Colonic mucosa (tissue), 4 donors: ENCODE data around the gene SGSM1. TPM values are rescaled to one million over a fixed set of nuclear protein-coding genes. Genes with fewer than 3 reads are reported as not detected.

Experiments
- DNase-seq: peaks from one replicate; pipeline ENCODE4 v3.0.0-alpha.2; 2020
- H3K27ac ChIP-seq: fragments of 200-600 bp; one replicate; pipeline ENCODE4 v1.8.0; 2021
- H3K27me3 ChIP-seq: fragments of 200-600 bp; one replicate; pipeline ENCODE4 v1.8.0; 2021
- H3K36me3 ChIP-seq: fragments of 200-600 bp; one replicate; pipeline ENCODE4 v1.8.0; 2021
- H3K4me1 ChIP-seq: fragments of 200-600 bp; one replicate; pipeline ENCODE4 v1.8.0; 2021; ENCODE audit warnings: mild to moderate bottlenecking
- H3K4me3 ChIP-seq: fragments of 200-600 bp; one replicate; pipeline ENCODE4 v1.8.0; 2021
- H3K9ac ChIP-seq, 2 donors: one replicate each; pipeline ENCODE4 v1.7.0; 2013; ENCODE audit warnings: control low read depth in 2 of 2, low read depth in 2 of 2, low read length in 2 of 2
- H3K9me3 ChIP-seq: fragments of 200-600 bp; one replicate; pipeline ENCODE4 v1.8.0; 2021
- CTCF ChIP-seq: fragments of 200-600 bp; IDR thresholded peaks from one replicate; pipeline ENCODE4 v1.8.0; 2022; ENCODE audit warnings: antibody characterized with exemption, mild to moderate bottlenecking
- intact Hi-C: fragments of 100-400 bp; cut with DNase I; formaldehyde crosslinking; loops from one replicate; pipeline ENCODE4 v1.14.1; 2022
- total RNA-seq, 2 donors: library from RNA; stranded (reverse); fragmentation: NEBNext Ultra II Directional in 1 of 2; extraction: Animal tissue kit (Norgen Biotek cat#: 25700) in 1 of 2; gene quantifications; one replicate each; pipeline ENCODE4 v1.2.1, GENCODE V29; 2021
- donor health status: healthy.
- donor health status: DM: no; HTN: no; CAD: no.
- donor health status: DM: no; HTN: no; CAD: no.

Gene SGSM1
- total RNA-seq, 2 donors from 2014 or later, result 3.3 to 3.9 TPM

GRCh38 chr22:24954114-24954463 lies 148.1 kb downstream of the SGSM1 start:
- H3K4me3 ChIP-seq, result peak overlapping the region; percentile 67
- DNase-seq, result no peak
- intact Hi-C loops, result loop anchor here (5.0 kb wide), 1 partner anchor 38 kb away; no protein-coding TSS in a partner anchor
- H3K27ac ChIP-seq, result peak overlapping the region; percentile 89
- no peaks in the 10 kb centered on the region for H3K36me3 ChIP-seq
- peaks cover under 1% of the 10 kb centered on the region for H3K4me1 ChIP-seq
- H3K27me3 ChIP-seq, result peaks cover 4% of the 10 kb centered on the region
- peak overlapping the region; percentile 72 to 92 for H3K9ac ChIP-seq
- TF ChIP-seq CTCF, result no peak
- H3K9me3 ChIP-seq, result no peaks in the 10 kb centered on the region

- no peak for DNase-seq
- H3K36me3 ChIP-seq, result no peaks in the 10 kb centered on the region
- peaks cover 5% of the 10 kb centered on the region for H3K4me1 ChIP-seq
- peaks cover 4% of the 10 kb centered on the region for H3K27me3 ChIP-seq
- H3K27ac ChIP-seq, result no peak overlapping the region
- no peak for TF ChIP-seq CTCF
- H3K9me3 ChIP-seq, result no peaks in the 10 kb centered on the region
- intact Hi-C loops, result loop anchor here (5.0 kb wide), 1 partner anchor 37 kb away; no protein-coding TSS in a partner anchor
- H3K4me3 ChIP-seq, result peak overlapping the region; percentile 67
- peak overlapping the region in 1 of 2 donors; percentile 12 for H3K9ac ChIP-seq
Observed at GRCh38 chr22:24954856-24955255, 148.8 kb downstream of the SGSM1 start.

GRCh38 chr22:24957043-24957442 lies 151.0 kb downstream of the SGSM1 start:
- no peak overlapping the region for H3K9ac ChIP-seq
- intact Hi-C loops, result no loop called here

GRCh38 chr22:24961217-24961844 lies 155.3 kb downstream of the SGSM1 start:
- no peaks in the 10 kb centered on the region for H3K9me3 ChIP-seq
- H3K27ac ChIP-seq, result no peak overlapping the region
- H3K36me3 ChIP-seq, result no peaks in the 10 kb centered on the region
- intact Hi-C loops, result no loop called here
- peaks cover 5% of the 10 kb centered on the region for H3K4me1 ChIP-seq
- H3K27me3 ChIP-seq, result no peaks in the 10 kb centered on the region
- H3K4me3 ChIP-seq, result no peak overlapping the region
- no peak overlapping the region for H3K9ac ChIP-seq
- DNase-seq, result no peak
- TF ChIP-seq CTCF, result no peak

More at GRCh38 chr22:24957043-24957442, 151.0 kb downstream of the SGSM1 start:
- H3K4me1 ChIP-seq, result peaks cover 5% of the 10 kb centered on the region
- H3K4me3 ChIP-seq, result no peak overlapping the region
- H3K27ac ChIP-seq, result no peak overlapping the region
- H3K27me3 ChIP-seq, result peaks cover 4% of the 10 kb centered on the region
- TF ChIP-seq CTCF, result no peak
- DNase-seq, result no peak
- H3K36me3 ChIP-seq, result no peaks in the 10 kb centered on the region
- no peaks in the 10 kb centered on the region for H3K9me3 ChIP-seq

GRCh38 chr22:24962094-24962493 lies 156.1 kb downstream of the SGSM1 start:
- Histone ChIP-seq H3K4me1 (peaks cover 5% of the 10 kb centered on the region), H3K27ac (no peak overlapping the region), H3K4me3 (no peak overlapping the region), H3K9me3 (no peaks in the 10 kb centered on the region), H3K27me3 (no peaks in the 10 kb centered on the region), H3K36me3 (no peaks in the 10 kb centered on the region), H3K9ac (no peak overlapping the region)
- intact Hi-C loops, result no loop called here
- no peak for DNase-seq
- TF ChIP-seq CTCF, result no peak
